Fibroblast of villous mesenchyme (primary cell): ENCODE results near the gene ELMOD3. TPM values are rescaled to one million over a fixed set of nuclear protein-coding genes. Genes with fewer than 3 reads are reported as not detected.

Source experiments
- DNase-seq: peaks from one replicate; pipeline ENCODE4 v3.0.0-alpha.2; 2010; ENCODE audit warnings: low read depth
- H3K4me3 ChIP-seq: 2 replicates; pipeline ENCODE4 v1.5.1; 2011; ENCODE audit warnings: low read depth, mild to moderate bottlenecking, low read length
- total RNA-seq: library from RNA; depleted of rRNA; stranded (reverse); fragments of >200 nt; gene quantifications from 2 replicates; pipeline ENCODE4 v1.2.3, GENCODE V29; 2012
- TF ChIP-seq, protein P1 (sequence below): IDR thresholded peaks from 2 replicates; pipeline ENCODE4 v1.5.1; 2012; ENCODE audit warnings: low read depth, mild to moderate bottlenecking, low read length; ENCODE audit not compliant: insufficient read depth

The ELMOD3 gene
- total RNA-seq, 1 donor: 19.4 TPM

DNA sequence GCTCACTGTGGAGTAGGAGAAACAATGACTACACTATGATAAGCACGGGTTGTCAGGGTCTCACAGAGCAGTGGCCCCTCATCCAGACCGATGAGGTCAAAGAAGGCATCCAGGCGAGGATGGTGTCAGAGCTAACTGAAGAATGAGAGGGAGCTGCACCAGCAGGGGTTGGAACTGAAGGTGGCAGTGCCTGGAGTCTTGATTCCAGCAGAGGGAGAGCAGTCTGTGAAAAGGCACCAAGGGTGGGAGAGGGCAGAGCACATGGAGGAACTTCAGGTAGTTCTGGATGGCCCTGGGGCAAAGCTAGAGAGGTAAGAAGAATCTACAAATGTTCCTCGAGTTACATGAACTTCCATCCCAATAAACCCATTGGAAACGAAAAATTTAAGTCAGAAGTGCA is 12.6 kb downstream of the ELMOD3 start:
- TF ChIP-seq, protein P1, sequence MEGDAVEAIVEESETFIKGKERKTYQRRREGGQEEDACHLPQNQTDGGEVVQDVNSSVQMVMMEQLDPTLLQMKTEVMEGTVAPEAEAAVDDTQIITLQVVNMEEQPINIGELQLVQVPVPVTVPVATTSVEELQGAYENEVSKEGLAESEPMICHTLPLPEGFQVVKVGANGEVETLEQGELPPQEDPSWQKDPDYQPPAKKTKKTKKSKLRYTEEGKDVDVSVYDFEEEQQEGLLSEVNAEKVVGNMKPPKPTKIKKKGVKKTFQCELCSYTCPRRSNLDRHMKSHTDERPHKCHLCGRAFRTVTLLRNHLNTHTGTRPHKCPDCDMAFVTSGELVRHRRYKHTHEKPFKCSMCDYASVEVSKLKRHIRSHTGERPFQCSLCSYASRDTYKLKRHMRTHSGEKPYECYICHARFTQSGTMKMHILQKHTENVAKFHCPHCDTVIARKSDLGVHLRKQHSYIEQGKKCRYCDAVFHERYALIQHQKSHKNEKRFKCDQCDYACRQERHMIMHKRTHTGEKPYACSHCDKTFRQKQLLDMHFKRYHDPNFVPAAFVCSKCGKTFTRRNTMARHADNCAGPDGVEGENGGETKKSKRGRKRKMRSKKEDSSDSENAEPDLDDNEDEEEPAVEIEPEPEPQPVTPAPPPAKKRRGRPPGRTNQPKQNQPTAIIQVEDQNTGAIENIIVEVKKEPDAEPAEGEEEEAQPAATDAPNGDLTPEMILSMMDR: no peak
- DNase-seq: no peak
- no peak overlapping the region for H3K4me3 ChIP-seq

DNA sequence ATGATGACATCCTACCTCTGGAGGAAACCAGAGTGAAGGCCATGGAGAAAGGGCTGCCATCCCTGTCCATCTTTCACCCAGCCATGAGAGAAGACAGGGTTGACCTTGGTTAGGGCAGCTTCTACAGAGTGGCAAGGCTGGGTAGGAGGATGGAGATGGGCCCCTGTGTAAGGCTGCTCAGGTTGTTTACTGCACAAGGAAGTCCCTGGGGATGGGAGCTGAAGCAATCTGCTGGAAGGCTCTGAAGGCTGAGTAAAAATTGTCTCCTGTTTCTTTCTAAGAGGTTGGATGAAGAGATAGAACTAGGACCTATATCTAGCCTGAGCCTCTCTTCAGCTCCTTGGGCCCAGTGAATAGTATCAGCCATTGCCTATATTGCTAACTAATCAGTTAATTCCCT is 14.4 kb downstream of the ELMOD3 start:
- TF ChIP-seq, protein P1: no peak
- no peak for DNase-seq
- H3K4me3 ChIP-seq: no peak overlapping the region

DNA sequence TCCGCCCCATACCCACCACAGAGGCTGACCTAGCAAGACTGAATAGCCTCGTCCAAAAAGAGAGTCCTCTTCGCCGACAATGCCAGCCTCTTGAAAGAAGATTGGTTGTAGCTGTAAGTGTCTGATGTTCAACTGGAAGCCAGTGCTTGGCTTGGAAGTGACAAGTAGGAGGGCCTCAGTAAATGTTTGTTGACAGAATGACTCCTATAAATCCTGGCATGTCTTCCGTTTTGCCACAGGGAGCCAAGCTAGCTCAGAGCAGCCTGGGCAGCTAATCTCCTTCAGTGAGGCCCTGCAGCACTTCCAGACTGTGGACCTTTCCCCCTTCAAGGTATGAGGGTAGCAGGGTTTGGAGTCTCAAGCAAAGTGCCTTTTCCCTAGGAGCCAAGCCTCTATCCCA is 14.9 kb downstream of the ELMOD3 start:
- TF ChIP-seq, protein P1: no peak
- H3K4me3 ChIP-seq: no peak overlapping the region
- no peak for DNase-seq

DNA sequence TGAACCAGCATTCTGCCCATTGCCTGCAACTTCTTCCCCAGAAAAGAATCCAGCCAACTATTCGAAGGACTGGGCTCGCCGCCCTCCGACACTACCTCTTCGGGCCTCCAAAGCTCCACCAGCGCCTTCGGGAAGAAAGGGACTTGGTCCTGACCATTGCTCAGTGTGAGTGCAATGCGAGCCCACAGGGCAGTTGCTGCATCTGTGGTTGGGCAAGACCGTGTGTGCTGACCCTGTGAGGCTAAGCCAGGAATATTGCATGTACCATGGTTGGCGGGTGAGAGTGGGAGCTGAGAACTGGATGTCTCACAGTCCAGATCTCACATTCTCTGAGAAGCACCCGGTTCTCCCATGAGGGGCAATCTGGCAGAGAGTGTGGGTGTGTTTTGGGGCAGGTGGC is 16.5 kb downstream of the ELMOD3 start:
- no peak overlapping the region for H3K4me3 ChIP-seq
- TF ChIP-seq, protein P1: no peak
- DNase-seq: no peak

DNA sequence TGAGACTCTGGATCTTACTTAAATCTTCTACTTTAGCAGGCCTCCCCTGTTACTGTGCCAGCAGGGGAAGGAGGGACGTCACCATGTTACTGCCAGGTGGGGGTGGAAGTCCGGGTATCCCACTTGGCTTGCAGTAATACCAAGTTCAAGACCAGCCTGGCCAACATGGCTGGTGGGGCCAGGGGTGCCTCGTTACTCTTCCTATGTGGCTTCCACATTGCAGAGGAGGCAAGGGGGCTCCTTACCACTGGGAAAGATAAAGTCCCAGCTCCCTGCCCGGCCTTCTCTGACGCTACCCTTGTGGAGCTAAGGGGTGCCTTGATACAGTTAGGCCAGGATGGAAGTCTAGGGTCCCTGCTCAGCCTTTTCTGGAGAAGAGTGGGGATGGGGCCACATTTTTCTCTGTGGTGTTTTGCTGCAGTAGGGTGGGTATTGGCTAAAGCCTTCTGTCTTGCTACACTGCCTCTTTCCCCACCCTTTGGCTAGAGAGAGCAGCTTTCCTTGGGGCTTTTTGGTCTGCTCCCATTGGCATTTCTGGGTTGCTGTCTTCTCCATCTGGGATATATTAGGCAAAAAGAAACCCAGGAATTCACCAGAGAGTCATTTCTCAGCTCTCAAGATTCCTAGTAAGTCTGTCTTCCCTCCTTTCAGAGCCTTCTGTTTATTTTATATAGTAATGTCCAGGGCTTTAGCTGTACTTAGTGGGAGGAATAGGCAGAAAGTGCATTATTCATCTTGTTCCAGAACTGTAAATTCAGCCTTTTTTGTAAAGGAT is 21.9 kb downstream of the ELMOD3 start:
- no peak overlapping the region for H3K4me3 ChIP-seq
- TF ChIP-seq, protein P1: no peak
- no peak for DNase-seq

DNA sequence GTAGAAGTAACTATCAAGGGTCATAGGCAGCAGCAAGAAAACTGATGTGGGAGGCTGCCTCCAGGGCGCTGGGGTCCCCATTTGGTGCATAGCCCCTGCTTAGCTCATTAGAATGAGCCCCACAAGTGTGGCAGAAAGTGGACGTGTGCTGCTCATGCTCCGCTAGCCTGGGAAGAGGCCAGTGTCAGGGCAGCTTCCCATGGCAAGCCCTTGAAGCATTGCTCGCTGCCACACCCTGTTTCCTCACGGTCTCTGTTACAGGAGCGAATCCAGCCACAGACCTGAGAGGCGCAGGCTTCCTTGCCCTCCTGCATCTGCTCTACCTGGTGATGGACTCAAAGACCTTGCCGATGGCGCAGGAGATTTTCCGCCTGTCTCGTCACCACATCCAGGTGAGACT is 22.5 kb downstream of the ELMOD3 start:
- DNase-seq: no peak
- TF ChIP-seq, protein P1: no peak
- no peak overlapping the region for H3K4me3 ChIP-seq

DNA sequence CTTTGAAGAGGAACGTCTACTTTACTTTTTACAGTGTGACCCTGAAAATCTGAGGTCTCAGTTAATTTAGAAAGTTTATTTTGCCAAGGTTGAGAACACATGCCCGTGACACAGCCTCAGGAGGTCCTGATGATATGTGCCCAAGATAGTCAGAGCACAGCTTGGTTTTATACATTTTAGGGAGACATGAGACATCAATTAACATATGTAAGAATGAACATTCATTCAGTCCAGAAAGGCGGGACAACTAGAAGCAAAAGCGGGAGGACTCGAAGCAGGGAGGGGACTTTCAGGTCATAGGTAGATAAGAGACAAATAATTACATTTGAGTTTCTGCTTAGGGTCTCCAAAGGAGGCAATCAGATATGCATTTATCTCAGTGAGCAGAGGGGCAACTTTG is 23.7 kb downstream of the ELMOD3 start:
- no peak for DNase-seq
- no peak overlapping the region for H3K4me3 ChIP-seq
- TF ChIP-seq, protein P1: no peak
